ENCODE results near the gene TRPM3. TPM values are rescaled to one million over a fixed set of nuclear protein-coding genes. Genes with fewer than 3 reads are reported as not detected.

TRPM3 gene
- total RNA-seq, 1 experiment from 2014 or later = not detected

DNA sequence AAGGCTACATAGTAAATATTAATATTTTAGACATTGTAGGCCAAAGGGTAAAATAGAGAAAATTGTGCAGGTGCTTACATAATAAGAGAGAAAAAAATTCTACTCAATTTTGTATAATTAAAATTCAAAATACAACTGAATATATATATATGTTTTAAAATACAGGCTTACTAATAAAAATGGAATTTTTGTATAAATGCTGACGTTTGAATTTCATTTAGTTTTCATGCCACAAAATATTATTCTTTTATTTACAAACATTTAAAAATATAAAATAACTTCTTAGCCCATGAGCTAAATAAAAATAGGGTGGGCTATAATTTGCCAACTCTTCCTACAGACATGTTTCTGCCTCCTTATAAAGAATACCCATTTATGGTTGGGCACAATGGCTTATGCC is 328.6 kb downstream of the TRPM3 start:
- Histone ChIP-seq H3K36me3 (ENCODE audit: control insufficient read depth, insufficient read depth, low read length) (no peaks in the 10 kb centered on the region), H3K27ac (ENCODE audit: low read length) (no peak overlapping the region), H3K9me3 (ENCODE audit: control insufficient read depth, insufficient read depth, low read depth, low read length) (no peaks in the 10 kb centered on the region), H3K4me1 (ENCODE audit: control insufficient read depth, insufficient read depth, low read length) (no peaks in the 10 kb centered on the region), H3K4me3 (ENCODE audit: low read depth in 2 of 2, low read length in 2 of 2) (no peak overlapping the region), H3K27me3 (ENCODE audit: control insufficient read depth, insufficient read depth, low read length) (no peaks in the 10 kb centered on the region)
- DNase-seq (ENCODE audit: low read depth, low spot score) (no peak), ATAC-seq (no peak)
- intact Hi-C loops (cut with micrococcal nuclease; ENCODE audit: unreplicated experiment) (no loop called here), in situ Hi-C loops (cut with HindIII; ENCODE audit: low pct_unique_long_range_greater_than_20kb, low sequenced_read_pairs) (no loop called here)
- ChIA-PET CTCF (no interaction called here), POLR2A (no interaction called here)
- TF ChIP-seq CTCF (IDR thresholded peaks at IDR 0.05) (no peak), SIN3A (IDR thresholded peaks at IDR 0.05; ENCODE audit: borderline replicate concordance, insufficient read depth, low read depth, low read length) (no peak), POLR2AphosphoS5 (IDR thresholded peaks at IDR 0.05; ENCODE audit: low read depth, low read length) (no peak), TCF7L2 (IDR thresholded peaks at IDR 0.05; ENCODE audit: low read depth, low read length) (no peak)
- TF ChIP-seq, protein P1, sequence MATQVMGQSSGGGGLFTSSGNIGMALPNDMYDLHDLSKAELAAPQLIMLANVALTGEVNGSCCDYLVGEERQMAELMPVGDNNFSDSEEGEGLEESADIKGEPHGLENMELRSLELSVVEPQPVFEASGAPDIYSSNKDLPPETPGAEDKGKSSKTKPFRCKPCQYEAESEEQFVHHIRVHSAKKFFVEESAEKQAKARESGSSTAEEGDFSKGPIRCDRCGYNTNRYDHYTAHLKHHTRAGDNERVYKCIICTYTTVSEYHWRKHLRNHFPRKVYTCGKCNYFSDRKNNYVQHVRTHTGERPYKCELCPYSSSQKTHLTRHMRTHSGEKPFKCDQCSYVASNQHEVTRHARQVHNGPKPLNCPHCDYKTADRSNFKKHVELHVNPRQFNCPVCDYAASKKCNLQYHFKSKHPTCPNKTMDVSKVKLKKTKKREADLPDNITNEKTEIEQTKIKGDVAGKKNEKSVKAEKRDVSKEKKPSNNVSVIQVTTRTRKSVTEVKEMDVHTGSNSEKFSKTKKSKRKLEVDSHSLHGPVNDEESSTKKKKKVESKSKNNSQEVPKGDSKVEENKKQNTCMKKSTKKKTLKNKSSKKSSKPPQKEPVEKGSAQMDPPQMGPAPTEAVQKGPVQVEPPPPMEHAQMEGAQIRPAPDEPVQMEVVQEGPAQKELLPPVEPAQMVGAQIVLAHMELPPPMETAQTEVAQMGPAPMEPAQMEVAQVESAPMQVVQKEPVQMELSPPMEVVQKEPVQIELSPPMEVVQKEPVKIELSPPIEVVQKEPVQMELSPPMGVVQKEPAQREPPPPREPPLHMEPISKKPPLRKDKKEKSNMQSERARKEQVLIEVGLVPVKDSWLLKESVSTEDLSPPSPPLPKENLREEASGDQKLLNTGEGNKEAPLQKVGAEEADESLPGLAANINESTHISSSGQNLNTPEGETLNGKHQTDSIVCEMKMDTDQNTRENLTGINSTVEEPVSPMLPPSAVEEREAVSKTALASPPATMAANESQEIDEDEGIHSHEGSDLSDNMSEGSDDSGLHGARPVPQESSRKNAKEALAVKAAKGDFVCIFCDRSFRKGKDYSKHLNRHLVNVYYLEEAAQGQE (IDR thresholded peaks at IDR 0.05; ENCODE audit: insufficient read depth in 1 of 2, low read depth in 2 of 2, low read length in 1 of 2) = no peak
- BruUV-seq (replicated peaks) = no TSS peak

DNA sequence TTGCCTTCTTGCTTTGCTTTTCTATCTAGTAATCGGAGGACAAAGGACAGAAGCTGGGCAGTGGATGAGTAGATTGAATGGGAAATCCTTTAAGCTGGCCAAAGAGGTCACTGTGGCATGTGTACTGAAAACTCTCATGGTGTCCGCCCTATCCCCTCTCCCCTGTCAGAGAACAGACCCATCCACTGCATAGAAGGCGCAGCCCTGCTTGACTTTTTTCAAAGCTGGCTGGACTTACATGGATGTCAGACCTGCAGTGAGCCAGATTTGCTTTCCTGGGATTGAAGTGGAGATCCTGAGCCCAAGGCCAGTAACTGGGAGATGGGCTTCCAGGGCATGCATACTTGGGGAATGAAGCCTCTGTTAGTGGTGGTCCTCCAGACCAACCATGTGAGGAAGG is 329.5 kb downstream of the TRPM3 start:
- in situ Hi-C loops (cut with HindIII; ENCODE audit: low pct_unique_long_range_greater_than_20kb, low sequenced_read_pairs) = no loop called here

More for the DNA sequence above, 329.5 kb downstream of the TRPM3 start:
- TF ChIP-seq, protein P1 (IDR thresholded peaks at IDR 0.05; ENCODE audit: insufficient read depth in 1 of 2, low read depth in 2 of 2, low read length in 1 of 2) = no peak
- no peak for TF ChIP-seq SIN3A (IDR thresholded peaks at IDR 0.05; ENCODE audit: borderline replicate concordance, insufficient read depth, low read depth, low read length)
- CTCF ChIA-PET = no interaction called here
- no peaks in the 10 kb centered on the region for H3K36me3 ChIP-seq (ENCODE audit: control insufficient read depth, insufficient read depth, low read length)
- BruUV-seq (replicated peaks) = no TSS peak
- H3K27ac ChIP-seq (ENCODE audit: low read length) = no peak overlapping the region
- ATAC-seq (no peak), DNase-seq (ENCODE audit: low read depth, low spot score) (no peak)
- POLR2A ChIA-PET = no interaction called here
- no peaks in the 10 kb centered on the region for H3K4me1 ChIP-seq (ENCODE audit: control insufficient read depth, insufficient read depth, low read length)
- no peaks in the 10 kb centered on the region for H3K9me3 ChIP-seq (ENCODE audit: control insufficient read depth, insufficient read depth, low read depth, low read length)
- H3K4me3 ChIP-seq (ENCODE audit: low read depth in 2 of 2, low read length in 2 of 2) = no peak overlapping the region
- intact Hi-C loops (cut with micrococcal nuclease; ENCODE audit: unreplicated experiment) = no loop called here
- H3K27me3 ChIP-seq (ENCODE audit: control insufficient read depth, insufficient read depth, low read length) = no peaks in the 10 kb centered on the region

All from Panc1 (cell line).